ENCODE data around the gene LTA4H.

GRCh38 chr12:95956557-95957145, 78.7 kb downstream of the LTA4H start:
- TF ChIP-seq CTCF (IDR thresholded peaks at IDR 0.05) (no peak), POLR2A (IDR thresholded peaks at IDR 0.05) (no peak)
